Stimulated activated effector memory CD8-positive, alpha-beta T cell treated with anti-CD3 and anti-CD28 coated beads, Interleukin-12 subunit alpha, Interleukin-12 subunit beta, amount 100 ng/mL, for 72 hours (primary cell): ENCODE data around the gene PRADC1.
"Not testable (repeated sequence)": the region's sequence is repeated elsewhere in the genome, so short reads cannot be mapped to it uniquely, and the experiment has no call there.

Experiments used
- ATAC-seq: fragments of 150-1000 bp; cut with Tn5 transposase; 2 replicates; pipeline ENCODE4 v1.10.0; 2021
- DNase-seq, 2 donors: peaks; one replicate each; pipeline ENCODE4 v3.0.0; 2021 to 2022; ENCODE audit warnings: low spot score in 2 of 2
- H3K27ac Mint-ChIP-seq: one replicate; pipeline ENCODE4 v1.8.0; 2022; ENCODE audit warnings: mild to moderate bottlenecking, mixed read lengths
- H3K36me3 Mint-ChIP-seq: one replicate; pipeline ENCODE4 v1.8.0; 2022; ENCODE audit warnings: mild to moderate bottlenecking, mixed read lengths
- H3K4me1 Mint-ChIP-seq: one replicate; pipeline ENCODE4 v1.8.0; 2022; ENCODE audit warnings: mixed read lengths
- H3K4me3 Mint-ChIP-seq: one replicate; pipeline ENCODE4 v1.8.0; 2022; ENCODE audit warnings: mild to moderate bottlenecking, mixed read lengths
- H3K9me3 Mint-ChIP-seq: one replicate; pipeline ENCODE4 v1.8.0; 2022; ENCODE audit warnings: mixed read lengths

The PRADC1 gene

DNA sequence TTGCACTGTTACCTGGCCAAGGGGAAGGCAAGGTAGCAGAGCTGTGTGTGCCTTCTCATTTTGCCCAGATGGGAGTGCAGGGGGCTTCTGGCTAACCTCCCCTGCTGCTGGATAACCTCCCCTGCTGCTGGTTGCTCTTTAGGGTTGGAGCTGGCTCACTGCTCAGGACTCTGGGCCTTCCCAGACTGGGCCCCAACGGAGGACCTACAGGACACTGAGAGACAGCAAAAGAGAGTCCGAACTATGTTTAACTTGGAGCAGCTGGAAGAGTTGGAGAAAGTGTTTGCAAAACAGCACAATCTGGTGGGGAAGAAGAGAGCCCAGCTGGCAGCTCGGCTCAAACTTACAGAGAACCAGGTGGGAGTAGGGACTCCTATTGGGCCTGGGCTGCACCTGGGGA is 24.8 kb downstream of the PRADC1 start:
- H3K4me3 Mint-ChIP-seq: no peak overlapping the region

DNA sequence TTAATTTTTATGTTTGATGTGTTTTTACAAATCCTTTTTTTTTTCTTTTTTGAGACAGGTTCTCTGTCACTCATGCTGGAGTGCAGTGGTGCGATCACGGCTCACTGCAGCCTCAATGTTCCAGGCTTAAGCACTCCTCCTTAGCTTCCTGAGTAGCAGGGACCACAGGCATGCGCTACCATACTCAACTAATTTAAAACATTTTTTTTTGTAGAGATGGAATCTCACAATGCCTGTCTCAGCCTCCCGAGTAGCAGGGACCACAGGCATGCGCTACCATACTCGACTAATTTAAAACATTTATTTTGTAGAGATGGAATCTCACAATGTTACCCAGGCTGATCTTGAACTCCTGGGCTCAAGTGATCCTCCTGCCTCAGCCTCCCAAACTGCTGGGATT is 27.4 kb downstream of the PRADC1 start:
- Mint-ChIP-seq H3K4me1 (no peaks in the 10 kb centered on the region), H3K36me3 (no peaks in the 10 kb centered on the region), H3K4me3 (no peak overlapping the region), H3K27ac (no peak overlapping the region), H3K9me3 (no peaks in the 10 kb centered on the region)
- DNase-seq (no peak), ATAC-seq (no peak)

More for the DNA sequence above, 24.8 kb downstream of the PRADC1 start:
- ATAC-seq (no peak), DNase-seq (no peak)
- Mint-ChIP-seq H3K4me1 (peaks cover 3% of the 10 kb centered on the region), H3K27ac (no peak overlapping the region), H3K9me3 (no peaks in the 10 kb centered on the region), H3K36me3 (no peaks in the 10 kb centered on the region)

DNA sequence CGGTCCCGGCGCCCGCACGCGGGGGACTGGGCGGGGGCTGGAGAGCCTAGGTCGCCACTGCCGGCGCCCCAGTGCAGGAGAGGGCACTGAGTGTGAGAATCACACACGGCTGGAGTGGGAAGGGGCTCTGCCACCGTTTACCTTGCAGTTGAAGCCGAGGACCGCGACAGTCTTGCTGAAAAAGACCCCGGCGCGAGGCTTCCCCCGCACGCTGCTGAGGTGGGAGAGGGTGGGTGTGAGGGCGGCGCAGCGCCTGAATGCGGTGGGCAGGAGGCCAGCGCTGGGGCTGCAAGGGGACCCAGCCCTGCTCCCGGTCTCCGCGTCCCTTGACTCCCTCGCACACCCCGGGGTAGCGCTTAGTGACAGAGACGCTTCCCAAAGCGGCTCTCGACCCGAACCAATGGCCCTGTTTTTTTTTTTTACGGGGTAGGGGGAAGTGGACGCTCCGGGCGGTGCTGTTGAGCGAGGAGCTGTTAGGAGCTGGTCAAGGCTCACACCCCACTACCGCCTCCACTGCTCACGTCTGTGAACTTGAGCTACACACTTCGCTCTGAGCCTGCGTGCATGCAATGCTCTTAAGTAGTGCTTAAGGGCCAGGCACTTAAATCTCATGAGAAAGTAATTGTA is 29.9 kb downstream of the PRADC1 start:
- Mint-ChIP-seq H3K36me3 (no peaks in the 10 kb centered on the region), H3K4me3 (peak overlapping the region; percentile 48), H3K9me3 (no peaks in the 10 kb centered on the region), H3K4me1 (no peaks in the 10 kb centered on the region), H3K27ac (no peak overlapping the region)
- DNase-seq (no peak), ATAC-seq (no peak)

DNA sequence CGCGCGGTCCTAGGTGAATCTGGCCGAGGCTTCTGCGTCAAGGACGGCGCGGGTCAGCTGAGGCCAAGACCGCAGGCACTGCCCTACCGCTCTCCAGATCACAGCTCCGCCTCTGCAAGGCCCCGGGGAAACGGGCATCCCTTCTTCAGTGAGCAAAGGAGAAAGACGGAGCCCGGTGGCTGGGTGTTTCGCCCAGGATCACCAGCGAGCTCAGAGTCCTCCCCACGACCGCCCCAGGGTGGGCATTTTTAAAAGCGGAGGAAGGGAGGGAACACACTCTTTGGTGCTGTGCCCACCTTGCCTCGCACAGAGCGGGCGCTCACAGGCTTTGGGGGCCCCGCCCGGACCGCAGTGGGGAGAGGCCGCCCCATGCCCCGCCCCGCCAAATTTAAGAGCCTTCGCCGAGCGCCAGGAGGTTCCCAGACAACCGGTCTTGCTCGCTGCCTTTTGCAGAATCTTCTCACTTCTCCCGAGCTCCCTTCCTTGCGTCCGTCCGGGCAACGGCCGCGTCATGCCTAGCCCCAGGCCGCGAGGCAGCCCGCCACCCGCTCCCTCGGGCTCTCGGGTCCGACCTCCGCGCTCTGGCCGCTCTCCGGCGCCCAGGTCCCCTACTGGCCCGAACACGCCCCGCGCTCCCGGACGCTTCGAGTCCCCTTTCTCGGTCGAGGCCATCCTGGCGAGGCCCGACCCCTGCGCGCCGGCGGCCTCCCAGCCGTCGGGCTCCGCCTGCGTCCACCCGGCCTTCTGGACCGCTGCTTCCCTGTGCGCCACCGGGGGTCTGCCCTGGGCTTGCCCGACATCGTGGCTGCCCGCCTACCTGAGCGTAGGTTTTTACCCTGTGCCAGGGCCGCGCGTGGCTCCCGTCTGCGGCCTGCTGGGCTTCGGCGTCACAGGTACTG is 30.6 kb downstream of the PRADC1 start, which contains the start of gene NOTO:
NOTO (plus strand) TSS at position 419 of the 899 bp plus-strand sequence; CDS start at position 512, 93 bp downstream.
- DNase-seq: no peak
- peak; percentile 49 for ATAC-seq
- Mint-ChIP-seq H3K27ac (no peak within 1 kb of the TSS), H3K4me1 (no peaks in the 10 kb centered on the region), H3K36me3 (no peaks in the 10 kb centered on the region), H3K4me3 (peak within 1 kb of the TSS; percentile 48), H3K9me3 (no peaks in the 10 kb centered on the region)

DNA sequence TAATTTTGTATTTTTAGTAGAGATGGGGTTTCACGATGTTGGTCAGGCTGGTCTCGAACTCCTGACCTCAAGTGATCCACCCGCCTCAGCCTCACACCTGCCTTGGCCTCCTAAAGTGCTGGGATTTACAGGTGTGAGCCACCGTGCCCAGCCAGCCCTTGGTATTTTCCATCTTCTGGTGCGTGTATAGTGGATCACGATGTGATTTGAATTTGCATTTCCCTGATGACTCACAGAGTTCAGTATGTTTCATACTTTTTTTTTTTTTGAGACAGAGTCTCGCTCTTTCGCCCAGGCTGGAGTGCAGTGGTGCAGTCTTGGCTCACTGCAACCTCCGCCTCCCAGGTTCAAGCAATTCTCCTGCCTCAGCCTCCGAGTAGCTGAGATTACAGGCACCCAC is 32.8 kb downstream of the PRADC1 start:
- not testable (repeated sequence) for H3K36me3 Mint-ChIP-seq, H3K9me3 Mint-ChIP-seq, H3K27ac Mint-ChIP-seq, DNase-seq, H3K4me1 Mint-ChIP-seq, H3K4me3 Mint-ChIP-seq
- peak; percentile 36 for ATAC-seq

DNA sequence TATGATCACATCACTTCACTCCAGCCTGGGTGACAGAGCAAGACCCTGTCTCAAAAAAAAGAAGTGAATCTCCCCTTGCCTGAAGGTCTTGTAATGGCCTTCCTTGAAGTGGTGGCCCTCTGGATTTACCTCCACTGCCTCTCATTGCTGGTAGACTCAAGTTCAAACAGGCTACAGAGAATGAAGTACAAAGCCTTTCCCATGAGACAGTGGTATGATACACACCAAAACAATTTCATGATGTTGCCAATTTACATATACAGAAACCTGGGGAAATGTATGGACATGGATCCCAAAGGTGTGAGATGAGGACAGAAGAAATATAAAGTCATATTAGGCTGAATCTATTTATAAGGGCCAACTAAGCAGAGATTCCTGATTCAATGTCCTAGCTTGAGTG is 35.5 kb downstream of the PRADC1 start:
- Mint-ChIP-seq H3K36me3 (no peaks in the 10 kb centered on the region), H3K27ac (no peak overlapping the region), H3K9me3 (peaks cover 2% of the 10 kb centered on the region), H3K4me1 (no peaks in the 10 kb centered on the region), H3K4me3 (no peak overlapping the region)
- no peak for ATAC-seq
- no peak for DNase-seq

DNA sequence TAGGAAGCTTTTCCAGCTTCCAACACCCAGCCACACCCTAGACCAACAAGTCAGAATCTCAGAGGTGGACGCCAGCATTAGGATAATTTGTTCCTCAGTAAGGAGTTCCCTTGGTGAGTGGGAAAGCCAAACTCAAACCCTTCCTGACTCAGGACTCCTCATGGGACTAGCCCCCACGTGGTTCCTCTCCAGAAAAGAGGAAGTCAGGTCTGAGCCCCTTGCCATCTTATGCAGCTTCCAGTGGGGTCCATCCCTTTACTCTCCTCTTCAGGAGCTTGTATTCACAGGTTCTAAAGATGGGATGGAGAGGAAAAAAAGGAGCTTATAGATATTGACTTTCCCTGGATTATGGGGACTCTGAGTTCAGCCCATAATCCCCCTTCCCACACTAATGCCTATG is 45.5 kb downstream of the PRADC1 start:
- DNase-seq (no peak), ATAC-seq (no peak)
- no peaks in the 10 kb centered on the region for H3K36me3 Mint-ChIP-seq
- H3K27ac Mint-ChIP-seq: no peak overlapping the region
- no peaks in the 10 kb centered on the region for H3K4me1 Mint-ChIP-seq
- H3K4me3 Mint-ChIP-seq: no peak overlapping the region
- no peaks in the 10 kb centered on the region for H3K9me3 Mint-ChIP-seq

DNA sequence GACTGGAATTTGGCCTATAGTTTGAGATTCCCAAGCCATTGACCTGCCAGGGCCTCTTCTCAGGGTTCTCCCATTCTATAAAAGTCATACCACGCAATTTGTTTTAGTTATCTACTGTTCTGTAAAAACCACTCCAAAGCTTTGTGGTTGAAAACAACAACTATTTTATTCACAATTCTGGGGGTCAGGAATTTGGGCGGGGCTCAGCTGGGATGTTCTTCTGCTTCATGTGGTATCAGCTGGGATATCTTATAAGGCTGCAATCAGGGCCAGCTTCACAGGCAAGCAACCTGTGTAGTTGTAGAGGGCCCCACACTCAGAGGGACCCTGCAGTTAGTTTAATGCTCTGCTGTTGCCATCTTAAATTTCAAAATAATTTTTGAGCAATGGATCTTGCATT is 47.1 kb downstream of the PRADC1 start:
- no peaks in the 10 kb centered on the region for H3K36me3 Mint-ChIP-seq
- DNase-seq: no peak
- H3K4me3 Mint-ChIP-seq: no peak overlapping the region
- no peaks in the 10 kb centered on the region for H3K4me1 Mint-ChIP-seq
- H3K9me3 Mint-ChIP-seq: no peaks in the 10 kb centered on the region
- no peak overlapping the region for H3K27ac Mint-ChIP-seq
- ATAC-seq: no peak
